GM11168 (cell line): Measurements from ENCODE around the gene XBP1.
"Not testable (repeated sequence)": the region's sequence is repeated elsewhere in the genome, so short reads cannot be mapped to it uniquely, and the experiment has no call there.

Experiments used
- in situ Hi-C: fragments of 300-500 bp; cut with MboI; formaldehyde crosslinking; loops from one replicate; pipeline ENCODE4 v1.12.0; 2022; ENCODE audit warnings: low sequenced_read_pairs; ENCODE audit not compliant: unreplicated experiment

The XBP1 gene

DNA sequence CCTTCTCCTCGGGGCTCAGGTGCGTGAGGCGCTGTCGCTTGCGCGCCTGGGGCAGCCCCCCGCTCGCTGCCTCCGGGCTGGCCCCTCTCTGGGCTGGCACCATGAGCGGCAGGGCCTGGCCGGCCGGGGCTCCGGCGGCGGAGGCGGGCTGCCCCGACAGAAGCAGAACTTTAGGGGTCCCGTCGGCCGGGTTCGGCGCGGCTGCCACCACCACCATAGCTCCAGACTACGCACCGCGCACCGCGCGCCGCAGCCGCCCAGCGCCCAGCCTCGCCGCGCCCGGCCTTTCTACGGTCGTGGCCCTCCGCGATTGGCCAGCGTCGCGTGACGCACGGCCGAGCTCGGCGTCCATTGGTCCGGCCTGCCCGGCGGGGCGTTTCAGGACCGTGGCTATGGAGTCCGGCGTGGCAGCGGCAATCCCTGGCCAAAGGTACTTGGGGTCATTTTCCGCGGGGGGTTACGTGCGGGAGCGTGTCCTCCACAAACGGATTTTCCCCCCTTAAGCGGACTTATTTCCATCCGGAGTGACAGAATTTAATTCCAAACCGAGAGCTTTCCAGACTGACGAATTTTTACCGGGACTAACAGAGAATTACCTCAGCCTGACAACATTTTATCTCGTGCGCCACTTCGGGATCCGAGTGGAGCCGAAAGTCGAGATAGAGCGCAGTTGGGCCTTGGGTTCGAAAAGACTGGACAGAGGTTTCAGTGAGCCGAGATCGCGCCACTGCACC lies at the start of gene XBP1:
Gene XBP1 (minus strand): TSS at position 262 of the 734 bp plus-strand sequence.
- in situ Hi-C loops = no loop called here

DNA sequence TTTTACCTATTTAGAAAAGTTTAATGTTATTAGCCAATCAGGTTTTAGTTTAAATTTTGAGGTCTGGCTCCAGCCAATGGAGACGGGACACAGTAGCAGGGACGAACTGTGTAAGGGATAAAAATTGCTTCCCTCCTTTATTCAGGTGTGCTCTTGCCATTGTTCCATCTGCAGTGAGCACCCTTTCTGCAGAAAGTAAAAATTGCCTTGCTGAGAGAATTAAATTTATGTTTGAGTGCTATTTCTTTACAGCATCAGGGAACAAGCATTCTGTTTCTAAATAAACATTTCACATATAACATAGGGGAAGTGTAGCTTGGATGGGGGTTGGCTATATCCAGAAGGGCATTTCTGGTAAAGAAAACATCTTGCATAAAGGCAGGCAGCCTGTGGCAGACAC lies 46.6 kb upstream of the XBP1 start:
- in situ Hi-C loops = loop anchor here (25.0 kb wide), 1 partner anchor 785 kb away; no protein-coding TSS in a partner anchor

DNA sequence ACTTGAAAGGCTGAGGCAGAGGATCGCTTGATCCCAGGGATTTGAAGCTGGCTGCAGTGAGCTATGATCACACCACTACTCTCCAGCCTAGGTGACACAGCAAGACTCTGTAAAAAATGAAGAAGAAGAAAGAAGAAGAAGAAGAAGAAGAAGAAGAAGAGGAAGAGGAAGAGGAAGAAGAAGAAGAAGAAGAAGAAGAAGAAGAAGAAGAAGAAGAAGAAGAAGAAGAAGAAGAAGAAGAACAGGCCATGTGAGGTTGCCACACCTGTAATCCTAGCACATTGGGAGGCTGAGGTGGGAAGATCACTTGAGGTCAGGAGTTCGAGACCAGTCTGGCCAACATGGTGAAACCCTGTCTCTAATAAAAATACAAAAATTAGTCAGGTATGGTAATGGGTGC lies 43.9 kb upstream of the XBP1 start:
- in situ Hi-C loops = loop anchor here (25.0 kb wide), 1 partner anchor 782 kb away; no protein-coding TSS in a partner anchor

DNA sequence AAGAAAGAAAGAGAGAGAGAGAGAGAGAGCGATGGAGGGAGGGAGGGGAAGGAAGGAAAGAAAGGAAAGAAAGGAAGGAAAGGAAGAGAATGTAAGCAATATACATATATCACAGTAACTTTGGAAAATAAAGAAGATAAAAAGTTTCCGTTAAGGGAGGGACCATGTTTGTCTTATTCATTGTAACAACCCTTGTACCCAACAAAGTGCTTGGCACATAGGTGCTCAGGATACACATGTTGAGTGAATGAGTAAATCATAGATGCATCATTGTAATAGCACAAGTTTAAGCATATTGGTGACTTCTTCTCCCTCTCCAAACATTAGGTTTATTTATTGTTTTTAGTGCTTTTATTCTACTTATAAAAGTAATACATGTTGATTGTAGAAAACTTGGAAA lies 43.3 kb upstream of the XBP1 start:
- in situ Hi-C loops = loop anchor here (25.0 kb wide), 1 partner anchor 781 kb away; no protein-coding TSS in a partner anchor

DNA sequence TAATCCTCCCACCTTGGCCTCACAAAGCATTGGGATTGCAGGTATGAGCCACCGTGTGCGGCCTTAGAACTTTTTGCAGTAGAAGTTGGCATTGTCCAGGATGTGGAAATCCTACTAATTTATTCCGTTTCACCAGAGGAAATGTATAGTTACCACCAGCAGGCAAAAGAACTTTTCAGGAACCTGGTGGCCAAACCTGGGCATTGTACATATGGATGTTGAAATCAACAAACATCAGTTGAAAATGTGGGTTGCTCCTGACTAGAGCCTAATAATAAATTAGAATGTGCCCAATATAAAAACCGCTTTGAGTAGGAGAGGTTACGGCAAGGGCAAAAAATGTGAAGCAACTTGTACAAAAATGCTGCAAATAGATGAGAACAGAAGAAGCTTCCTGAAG lies 40.7 kb upstream of the XBP1 start:
- in situ Hi-C loops = loop anchor here (25.0 kb wide), 1 partner anchor 779 kb away; no protein-coding TSS in a partner anchor

DNA sequence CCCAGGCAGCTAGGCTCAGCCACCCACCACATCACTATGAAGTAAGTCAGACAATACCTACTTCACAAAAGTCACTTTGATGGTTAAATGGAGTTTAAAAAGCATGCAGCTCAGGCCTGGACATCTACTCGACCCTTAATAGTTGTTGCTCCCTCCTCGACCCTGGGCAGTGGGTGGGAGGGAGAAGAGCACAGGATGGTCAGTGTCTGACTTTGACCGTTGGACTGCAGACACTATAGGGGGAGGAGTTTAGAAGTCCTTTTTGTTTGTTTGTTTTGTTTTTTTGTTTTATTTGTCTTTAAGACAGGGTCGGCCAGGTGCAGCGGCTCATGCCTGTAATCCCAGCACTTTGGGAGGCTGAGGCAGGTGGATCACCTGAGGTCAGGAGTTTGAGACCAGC lies 38.6 kb upstream of the XBP1 start:
- in situ Hi-C loops = loop anchor here (5.0 to 25.0 kb wide), 3 partner anchors 54 to 777 kb away; no protein-coding TSS in a partner anchor

DNA sequence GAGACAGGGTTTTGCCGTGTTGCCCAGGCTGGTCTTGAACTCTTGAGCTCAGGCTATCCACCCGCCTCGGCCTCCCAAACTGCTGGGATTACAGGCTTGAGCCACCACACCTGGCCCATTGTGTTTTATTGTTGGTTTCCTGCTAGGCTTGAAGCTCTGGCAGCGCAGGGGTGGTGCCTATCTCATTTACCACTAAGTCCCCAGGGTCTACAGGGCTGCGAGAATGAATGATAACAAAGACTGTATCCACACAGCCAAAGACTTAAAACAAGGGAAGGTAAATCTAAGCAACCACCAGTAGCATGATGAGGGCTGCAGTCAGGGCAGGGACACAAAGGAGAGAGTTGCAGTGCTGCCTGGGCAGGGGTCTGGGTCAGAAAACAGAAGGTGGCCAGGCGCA lies 37.3 kb upstream of the XBP1 start:
- in situ Hi-C loops = loop anchor here (5.0 to 25.0 kb wide), 3 partner anchors 53 to 775 kb away; no protein-coding TSS in a partner anchor

DNA sequence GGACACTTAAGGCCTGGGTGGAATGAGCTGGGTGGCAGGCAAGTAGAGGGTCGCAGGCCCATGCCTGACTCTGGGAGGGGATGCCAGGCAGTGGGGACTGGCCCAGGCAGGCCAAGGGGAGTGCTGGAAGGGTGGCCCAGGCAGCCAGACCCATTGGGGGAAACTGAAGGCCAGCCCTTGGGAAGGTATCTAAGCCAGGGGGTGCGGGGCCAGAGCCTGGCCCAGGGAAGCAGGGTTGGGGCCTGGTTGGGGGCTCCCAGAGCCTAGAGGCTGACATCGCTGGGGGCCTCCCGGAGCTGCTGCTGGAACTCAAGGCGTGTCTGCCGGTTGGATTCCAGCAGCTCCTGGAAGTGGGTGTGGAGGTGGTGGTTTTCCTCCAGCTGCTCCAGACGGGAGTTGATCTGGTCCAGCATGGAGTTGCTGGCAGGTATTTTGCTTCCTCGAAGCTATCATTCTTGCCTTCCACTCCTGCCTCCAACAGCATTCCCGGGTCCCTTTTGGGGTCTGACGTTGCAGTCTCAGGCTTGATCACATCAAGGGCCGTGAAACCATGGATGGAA lies 35.3 kb upstream of the XBP1 start:
- in situ Hi-C loops = loop anchor here (5.0 to 25.0 kb wide), 3 partner anchors 51 to 773 kb away; no protein-coding TSS in a partner anchor

DNA sequence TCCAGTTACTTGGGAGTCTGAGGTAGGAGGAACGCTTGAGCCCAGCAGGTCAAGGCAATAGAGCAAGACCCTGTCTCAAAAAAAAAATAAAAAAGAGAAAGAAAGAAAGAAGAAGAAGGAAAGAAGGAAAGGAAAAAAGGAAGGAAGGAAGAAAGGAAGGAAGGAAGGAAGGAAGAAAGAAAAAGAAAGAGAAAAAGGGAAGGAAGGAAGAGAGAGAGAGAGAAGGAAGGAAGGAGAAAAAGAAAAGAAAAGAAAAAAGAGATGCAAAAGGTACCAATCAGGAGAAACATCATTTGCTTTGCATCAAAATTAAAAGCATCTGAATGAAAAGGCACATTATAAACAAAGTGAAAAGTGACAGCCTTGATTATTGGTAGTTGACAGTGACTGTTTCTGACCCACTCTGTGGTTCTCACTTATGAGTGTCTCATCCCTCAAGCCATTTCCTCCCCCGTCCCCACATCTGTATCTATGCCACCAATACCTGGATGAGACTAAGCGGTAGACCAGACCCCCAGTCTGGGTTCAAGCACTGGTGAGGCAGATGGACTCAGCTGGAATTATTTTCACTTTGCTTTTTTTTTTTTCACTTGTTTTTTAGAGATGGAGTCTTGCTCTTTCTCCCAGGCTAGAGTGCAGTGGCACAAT lies 33.0 kb upstream of the XBP1 start:
- in situ Hi-C loops = loop anchor here (10.0 to 25.0 kb wide), 2 partner anchors 49 to 771 kb away; no protein-coding TSS in a partner anchor

DNA sequence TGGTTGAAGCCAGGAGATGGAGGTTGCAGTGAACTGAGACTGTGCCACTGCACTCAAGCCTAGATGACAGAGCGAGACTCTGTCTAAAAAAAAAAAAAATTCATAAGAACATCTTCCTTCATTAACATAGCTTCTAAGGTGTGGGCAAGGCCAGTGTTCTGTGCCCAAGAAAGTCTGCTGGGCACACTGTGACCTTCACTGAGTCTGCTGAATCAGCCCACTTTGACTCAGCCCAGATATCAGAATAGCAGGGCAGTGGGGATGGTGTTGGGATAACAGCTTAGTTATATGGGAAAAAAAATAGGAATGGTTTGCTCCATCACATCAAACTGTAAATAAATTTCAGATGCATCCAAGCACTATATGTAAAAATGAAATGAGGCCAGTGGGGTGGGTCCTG lies 32.4 kb upstream of the XBP1 start:
- in situ Hi-C loops = loop anchor here (10.0 to 25.0 kb wide), 2 partner anchors 48 to 770 kb away; no protein-coding TSS in a partner anchor

DNA sequence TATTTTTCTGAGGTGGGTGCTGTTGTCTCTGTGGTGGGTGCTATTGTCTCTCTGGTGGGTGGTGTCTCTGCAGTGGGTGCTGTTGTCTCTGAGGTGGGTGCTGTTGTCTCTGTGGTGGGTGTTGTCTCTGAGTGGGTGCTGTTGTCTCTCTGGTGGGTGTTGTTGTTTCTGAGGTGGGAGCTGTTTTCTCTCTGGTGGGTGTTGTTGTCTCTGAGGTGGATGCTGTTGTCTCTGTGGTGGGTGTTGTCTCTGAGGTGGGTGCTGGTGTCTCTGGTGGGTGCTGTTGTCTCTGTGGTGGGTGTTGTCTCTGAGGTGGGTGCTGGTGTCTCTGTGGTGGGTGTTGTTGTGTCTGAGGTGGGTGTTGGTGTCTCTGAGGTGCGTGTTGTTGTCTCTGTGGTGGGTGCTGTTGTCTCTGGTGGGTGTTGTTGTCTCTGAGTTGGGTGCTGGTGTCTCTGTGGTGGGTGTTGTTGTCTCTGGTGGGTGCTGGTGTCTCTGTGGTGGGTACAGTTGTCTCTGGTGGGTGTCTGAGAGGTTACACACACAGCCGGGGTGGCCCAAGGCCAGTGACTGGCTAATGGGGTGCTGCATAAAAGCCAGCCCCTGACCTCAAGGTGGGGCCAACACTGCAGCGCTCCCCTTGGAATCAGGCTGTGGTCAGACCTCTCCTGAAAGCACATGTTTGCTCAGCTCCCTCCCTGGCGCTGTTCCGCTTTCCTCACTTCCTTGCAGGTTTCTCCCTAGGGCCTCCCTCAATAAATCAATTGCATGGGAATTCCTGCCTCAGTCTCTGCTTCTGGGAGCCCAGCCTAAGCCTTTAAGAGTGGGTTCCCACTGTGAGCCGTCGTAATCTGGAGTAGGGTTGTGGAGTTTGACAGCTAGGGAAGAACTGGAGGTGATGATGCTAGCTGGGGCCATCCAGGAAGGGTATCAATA lies 31.0 kb upstream of the XBP1 start:
- in situ Hi-C loops = loop anchor here (10.0 to 25.0 kb wide), 2 partner anchors 47 to 769 kb away; no protein-coding TSS in a partner anchor

DNA sequence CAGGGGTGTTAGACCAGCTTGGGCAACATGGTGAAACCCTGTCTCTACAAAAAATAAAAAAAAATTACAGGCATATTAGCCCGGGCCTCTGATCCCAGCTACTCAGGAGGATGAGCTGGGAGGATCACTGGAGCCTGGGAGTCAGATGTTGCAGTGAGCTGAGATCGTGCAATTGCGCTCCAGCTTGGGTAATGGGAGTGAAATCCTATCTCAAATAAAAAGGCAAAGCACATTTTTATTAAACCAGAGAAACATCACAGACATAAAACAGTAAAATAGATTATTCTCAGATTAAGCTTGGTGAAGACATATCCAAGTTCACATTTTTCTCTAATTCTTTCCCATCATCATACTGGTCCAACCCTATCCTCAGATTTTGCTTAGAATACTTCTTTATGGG lies 30.1 kb upstream of the XBP1 start:
- in situ Hi-C loops = loop anchor here (10.0 to 25.0 kb wide), 2 partner anchors 46 to 768 kb away; no protein-coding TSS in a partner anchor

DNA sequence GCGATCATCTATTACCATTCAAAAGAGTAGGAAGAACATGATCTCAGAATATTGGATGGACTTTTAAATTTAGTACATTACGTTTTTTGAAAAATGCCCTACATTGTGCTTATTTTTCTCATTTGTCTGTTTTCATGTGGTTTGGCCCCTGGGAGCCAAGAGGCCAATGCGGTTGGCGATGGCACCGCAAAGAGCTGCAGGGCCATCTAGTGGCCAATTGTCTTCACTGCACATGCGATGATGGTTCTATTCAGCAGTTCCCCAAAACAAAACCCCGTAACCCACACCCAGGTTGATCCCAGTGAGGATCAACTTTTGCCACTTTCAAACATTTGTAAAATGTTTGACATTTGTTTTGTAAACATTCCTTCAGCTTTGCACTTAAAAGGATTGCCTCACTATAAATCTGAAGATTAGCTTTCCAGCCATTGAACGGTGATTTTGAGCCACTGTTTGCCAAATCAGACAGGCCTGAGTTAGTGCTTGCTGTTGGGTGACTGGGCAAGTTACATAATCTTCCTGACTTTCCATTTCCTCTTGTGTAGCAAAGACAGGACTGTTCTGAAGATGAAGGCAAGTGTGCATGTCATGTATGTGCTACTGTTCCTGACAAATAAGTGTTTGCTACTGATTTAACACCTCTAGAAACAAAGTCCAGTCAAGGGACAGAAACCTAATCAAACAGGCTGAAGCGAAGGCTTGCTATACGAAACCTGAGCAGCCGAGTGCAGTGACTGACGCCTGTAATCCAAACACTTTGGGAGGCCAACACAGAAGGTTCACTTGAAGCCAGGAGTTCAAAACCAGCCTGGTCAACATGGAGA lies 29.2 kb upstream of the XBP1 start:
- in situ Hi-C loops = loop anchor here (10.0 to 25.0 kb wide), 2 partner anchors 45 to 767 kb away; no protein-coding TSS in a partner anchor

DNA sequence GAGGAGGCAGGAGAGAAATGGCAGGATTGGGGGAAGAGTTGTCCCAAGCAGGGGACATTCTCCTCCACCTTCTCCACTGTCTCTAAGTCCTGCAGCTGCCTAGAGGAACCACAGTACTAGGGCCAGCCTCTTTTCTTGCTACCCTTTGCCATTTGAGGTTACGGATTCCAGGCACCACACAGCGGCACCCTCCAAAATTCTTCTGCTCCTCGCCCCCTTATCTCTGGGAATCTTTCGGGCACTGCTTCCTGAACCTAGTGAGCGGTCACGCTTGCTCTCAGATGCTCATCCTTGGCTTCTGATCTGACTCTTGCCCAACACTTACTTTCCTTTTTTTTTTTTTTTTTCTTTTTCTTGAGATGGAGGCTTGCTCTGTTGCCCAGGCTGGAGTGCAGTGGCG lies 26.6 kb upstream of the XBP1 start:
- in situ Hi-C loops = loop anchor here (25.0 kb wide), 1 partner anchor 765 kb away; no protein-coding TSS in a partner anchor

DNA sequence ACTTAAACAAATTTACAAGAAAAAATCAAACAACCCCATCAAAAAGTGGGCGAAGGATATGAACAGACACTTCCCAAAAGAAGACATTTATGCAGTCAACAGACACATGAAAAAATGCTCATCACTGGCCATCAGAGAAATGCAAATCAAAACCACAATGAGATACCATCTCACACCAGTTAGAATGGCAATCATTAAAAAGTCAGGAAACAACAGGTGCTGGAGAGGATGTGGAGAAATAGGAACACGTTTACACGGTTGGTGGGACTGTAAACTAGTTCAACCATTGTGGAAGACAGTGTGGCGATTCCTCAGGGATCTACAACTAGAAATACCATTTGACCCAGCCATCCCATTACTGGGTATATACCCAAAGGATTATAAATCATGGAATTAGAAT lies 26.1 kb upstream of the XBP1 start:
- in situ Hi-C loops = loop anchor here (25.0 kb wide), 1 partner anchor 764 kb away; no protein-coding TSS in a partner anchor

DNA sequence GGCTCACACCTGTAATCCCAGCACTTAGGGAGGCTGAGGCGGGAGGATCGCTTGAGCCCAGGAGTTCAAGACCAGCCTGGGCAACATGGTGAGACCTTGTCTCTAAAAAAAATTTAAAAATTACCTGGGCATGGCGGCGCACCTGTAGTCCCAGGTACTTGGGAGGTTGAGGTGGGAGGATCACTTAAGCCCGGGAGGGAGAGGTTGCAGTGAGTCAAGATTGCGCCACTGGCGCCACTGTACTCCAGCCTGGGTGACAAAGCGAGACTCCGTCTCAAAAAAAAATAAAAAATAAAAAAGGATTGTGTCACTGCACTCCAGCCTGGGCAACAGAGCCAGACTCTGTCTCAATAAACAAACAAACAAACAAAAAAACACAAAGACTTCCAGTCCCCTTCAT lies 24.1 kb upstream of the XBP1 start:
- in situ Hi-C loops = not testable (repeated sequence)

DNA sequence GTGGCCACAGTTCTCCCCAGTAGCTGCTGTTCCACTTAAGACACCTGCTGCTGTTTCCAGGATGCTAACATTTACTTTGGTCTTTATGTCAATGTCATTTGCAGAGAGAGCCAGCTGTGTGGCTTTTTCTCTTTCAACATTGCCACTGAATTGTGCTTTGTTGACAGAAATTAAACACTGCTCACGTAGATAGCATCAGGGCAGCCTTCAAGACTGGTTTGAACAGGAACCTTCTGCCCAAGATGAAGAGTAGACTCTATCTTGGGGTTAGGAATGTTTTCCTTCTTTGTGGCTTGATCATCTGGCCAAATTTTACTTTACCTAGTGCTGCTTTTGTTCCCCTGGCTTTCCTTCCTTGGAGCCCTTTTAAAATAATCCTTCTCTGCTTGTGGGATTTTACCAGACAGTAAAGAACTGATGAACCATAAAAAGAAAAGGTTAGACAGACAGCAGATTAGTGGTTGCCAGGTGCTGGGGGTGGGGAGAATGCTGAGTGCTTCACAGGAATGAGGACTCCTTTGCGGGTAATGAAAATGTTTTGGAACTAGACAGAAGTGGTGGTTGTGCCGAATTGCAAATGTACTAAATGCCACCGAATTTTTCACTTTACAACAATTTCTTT lies 22.7 kb upstream of the XBP1 start:
- in situ Hi-C loops = no loop called here

DNA sequence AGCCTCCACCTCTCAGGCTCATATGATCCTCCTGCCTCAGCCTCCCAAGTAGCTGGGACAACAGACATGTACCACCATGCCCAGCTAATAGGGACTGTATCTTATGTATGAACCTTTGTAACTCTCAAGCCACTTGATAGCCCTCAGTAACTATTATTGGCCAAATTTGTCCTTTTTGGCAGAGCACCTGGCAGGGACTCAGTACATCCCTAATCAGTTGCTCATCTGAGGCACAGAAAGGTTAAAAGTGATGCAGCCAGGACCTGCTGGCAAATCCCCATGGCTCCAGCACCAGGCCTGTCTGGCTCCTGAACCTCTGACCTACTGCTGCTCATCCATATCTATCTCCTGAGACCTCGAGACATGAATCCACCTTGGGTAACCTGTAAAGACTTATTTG lies 21.1 kb upstream of the XBP1 start:
- in situ Hi-C loops = no loop called here
